HEK293 (cell line): ENCODE results near the gene TMEM37.

Source experiments
- CTCF ChIA-PET: fragments of 350-600 bp; formaldehyde crosslinking; extraction: SDS; loops from one replicate; lab custom pipeline; 2021; ENCODE audit warnings: antibody characterized with exemption; lab: Yijun Ruan, JAX
- POLR2A ChIA-PET: fragments of 300-600 bp; formaldehyde crosslinking; extraction: SDS; loops from one replicate; lab custom pipeline; 2020; ENCODE audit warnings: antibody characterized with exemption, inconsistent platforms; lab: Yijun Ruan, JAX
- H3K27ac ChIP-seq: fragments of 200-500 bp; sonication (Bioruptor generic); 2 replicates; pipeline ENCODE4 v1.5.1; 2014; ENCODE audit warnings: low read depth, low read length, control low read depth, inconsistent platforms; ENCODE audit errors: extremely low read depth
- H3K36me3 ChIP-seq, 2 experiments: fragments of 200-500 bp in 1 of 2; sonication (Bioruptor generic) in 1 of 2; 1 replicate in 1 of 2; 2 replicates in 1 of 2; pipeline ENCODE4 v1.5.1; 2014 to 2017; ENCODE audit warnings: inconsistent platforms in 2 of 2, low read length in 2 of 2; ENCODE audit not compliant: control insufficient read depth in 2 of 2, insufficient read depth in 1 of 2
- H3K4me1 ChIP-seq: fragments of 200-500 bp; sonication (Bioruptor generic); 2 replicates; pipeline ENCODE4 v1.5.1; 2014; ENCODE audit warnings: mild to moderate bottlenecking, low read length, inconsistent platforms; ENCODE audit not compliant: control insufficient read depth, insufficient read depth
- H3K4me3 ChIP-seq: 2 replicates; pipeline ENCODE4 v1.5.1; 2011; ENCODE audit warnings: low read depth, mild to moderate bottlenecking, control low read depth, low read length, moderate library complexity
- H3K9me3 ChIP-seq: fragments of 200-500 bp; sonication (Bioruptor generic); 2 replicates; pipeline ENCODE4 v1.5.1; 2014; ENCODE audit warnings: low read depth, low read length, inconsistent platforms; ENCODE audit not compliant: control insufficient read depth, insufficient read depth
- ELK4 ChIP-seq: IDR thresholded peaks from 2 replicates; pipeline ENCODE4 v1.6.1; 2011; ENCODE audit warnings: mild to moderate bottlenecking, low read depth, low read length, borderline replicate concordance
- FEZF1 ChIP-seq: fragments of 450-650 bp; formaldehyde crosslinking; IDR thresholded peaks from 2 replicates; pipeline ENCODE4 v1.5.1; 2016; ENCODE audit warnings: missing biosample characterization, missing genetic modification characterization
- OVOL3 ChIP-seq: fragments of 450-650 bp; formaldehyde crosslinking; IDR thresholded peaks from 2 replicates; pipeline ENCODE4 v1.5.1; 2016; ENCODE audit warnings: missing biosample characterization, missing genetic modification characterization
- PRDM1 ChIP-seq: fragments of 450-650 bp; formaldehyde crosslinking; IDR thresholded peaks from 2 replicates; pipeline ENCODE4; 2016; ENCODE audit warnings: missing biosample characterization, missing genetic modification characterization
- ZBTB1 ChIP-seq: fragments of 450-650 bp; formaldehyde crosslinking; IDR thresholded peaks from 2 replicates; pipeline ENCODE4 v1.5.1; 2016; ENCODE audit warnings: missing biosample characterization, missing genetic modification characterization
- ZNF121 ChIP-seq: fragments of 450-650 bp; formaldehyde crosslinking; IDR thresholded peaks from 2 replicates; pipeline ENCODE4 v1.5.1; 2016; ENCODE audit warnings: missing biosample characterization, missing genetic modification characterization
- ZNF132 ChIP-seq: fragments of 450-650 bp; formaldehyde crosslinking; IDR thresholded peaks from 2 replicates; pipeline ENCODE4 v1.5.1; 2017; ENCODE audit warnings: missing biosample characterization, missing genetic modification characterization, borderline replicate concordance
- ZNF148 ChIP-seq: fragments of 450-650 bp; formaldehyde crosslinking; IDR thresholded peaks from 2 replicates; pipeline ENCODE4 v1.5.0; 2017; ENCODE audit warnings: missing biosample characterization, missing genetic modification characterization, borderline replicate concordance
- ZNF184 ChIP-seq: fragments of 450-650 bp; IDR thresholded peaks from 2 replicates; pipeline ENCODE4 v1.5.1; 2018; ENCODE audit warnings: missing biosample characterization, mild to moderate bottlenecking, missing genetic modification characterization
- ZNF19 ChIP-seq: fragments of 450-650 bp; formaldehyde crosslinking; IDR thresholded peaks from 2 replicates; pipeline ENCODE4; 2016; ENCODE audit warnings: missing biosample characterization, missing genetic modification characterization, low read depth
- ZNF214 ChIP-seq: fragments of 450-650 bp; formaldehyde crosslinking; IDR thresholded peaks from 2 replicates; pipeline ENCODE4 v1.5.1; 2017; ENCODE audit warnings: missing biosample characterization, mild to moderate bottlenecking, missing genetic modification characterization, borderline replicate concordance
- ZNF223 ChIP-seq: fragments of 450-650 bp; formaldehyde crosslinking; IDR thresholded peaks from 2 replicates; pipeline ENCODE4 v1.5.1; 2016; ENCODE audit warnings: missing biosample characterization, missing genetic modification characterization
- ZNF501 ChIP-seq: fragments of 450-650 bp; formaldehyde crosslinking; IDR thresholded peaks from 2 replicates; pipeline ENCODE4 v1.5.1; 2016; ENCODE audit warnings: missing biosample characterization, missing genetic modification characterization
- ZNF529 ChIP-seq: fragments of 450-650 bp; formaldehyde crosslinking; IDR thresholded peaks from 2 replicates; pipeline ENCODE4 v1.5.1; 2017; ENCODE audit warnings: missing genetic modification characterization, missing biosample characterization; ENCODE audit not compliant: insufficient replicate concordance
- ZNF561 ChIP-seq: fragments of 450-650 bp; IDR thresholded peaks from 2 replicates; pipeline ENCODE4 v1.5.1; 2018; ENCODE audit warnings: missing biosample characterization, missing genetic modification characterization, borderline replicate concordance
- ZNF585B ChIP-seq: fragments of 450-650 bp; formaldehyde crosslinking; IDR thresholded peaks from 2 replicates; pipeline ENCODE4 v1.5.1; 2016; ENCODE audit warnings: missing biosample characterization, missing genetic modification characterization
- ZNF596 ChIP-seq: fragments of 450-650 bp; IDR thresholded peaks from 2 replicates; pipeline ENCODE4 v1.5.0; 2018; ENCODE audit warnings: missing biosample characterization, mild to moderate bottlenecking, missing genetic modification characterization, moderate library complexity
- ZNF677 ChIP-seq: fragments of 450-650 bp; IDR thresholded peaks from 2 replicates; pipeline ENCODE4 v1.5.0; 2018; ENCODE audit warnings: missing biosample characterization, mild to moderate bottlenecking, missing genetic modification characterization, moderate library complexity
- ZNF692 ChIP-seq: fragments of 450-650 bp; formaldehyde crosslinking; IDR thresholded peaks from 2 replicates; pipeline ENCODE4 v1.5.1; 2016; ENCODE audit warnings: missing biosample characterization, missing genetic modification characterization
- ZNF76 ChIP-seq: fragments of 450-650 bp; formaldehyde crosslinking; IDR thresholded peaks from 2 replicates; pipeline ENCODE4; 2016; ENCODE audit warnings: low read depth, missing biosample characterization, missing genetic modification characterization, borderline replicate concordance
- ZNF768 ChIP-seq: fragments of 450-650 bp; formaldehyde crosslinking; IDR thresholded peaks from 2 replicates; pipeline ENCODE4 v1.5.1; 2018; ENCODE audit warnings: missing biosample characterization, mild to moderate bottlenecking, missing genetic modification characterization
- TF ChIP-seq, protein P1 (sequence below): fragments of 450-650 bp; formaldehyde crosslinking; IDR thresholded peaks from 2 replicates; pipeline ENCODE4 v1.5.1; 2016; ENCODE audit warnings: missing biosample characterization, missing genetic modification characterization

The TMEM37 gene

GRCh38 chr2:119435081-119435952, 3.7 kb downstream of the TMEM37 start (continued):
- TF ChIP-seq OVOL3, result no peak

DNA sequence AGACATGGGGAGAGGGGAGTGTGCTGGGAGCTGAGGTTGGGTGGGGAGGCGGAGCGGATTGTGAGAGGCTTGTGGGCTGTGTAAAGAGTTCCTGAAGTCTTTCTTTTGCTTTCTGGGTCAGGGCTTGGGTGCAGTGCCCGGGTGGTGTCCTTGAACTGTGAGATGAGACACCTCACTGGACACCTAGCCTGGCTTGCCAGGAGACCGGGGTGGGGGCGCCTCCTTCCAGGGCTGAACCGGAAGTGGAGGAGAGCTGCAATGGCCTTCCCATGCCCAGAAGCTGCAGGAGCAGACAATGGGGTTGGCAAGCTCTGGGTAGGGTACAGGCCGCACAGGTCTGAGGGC, 4.3 kb downstream of the TMEM37 start:
- TF ChIP-seq ZNF214 (tag by site-specific recombination) (no peak), ZNF223 (tag by site-specific recombination) (no peak), ELK4 (no peak), ZNF677 (tag by site-specific recombination) (no peak), ZNF121 (no peak), ZNF132 (no peak), PRDM1 (tag by site-specific recombination) (no peak)
- TF ChIP-seq, protein P1, sequence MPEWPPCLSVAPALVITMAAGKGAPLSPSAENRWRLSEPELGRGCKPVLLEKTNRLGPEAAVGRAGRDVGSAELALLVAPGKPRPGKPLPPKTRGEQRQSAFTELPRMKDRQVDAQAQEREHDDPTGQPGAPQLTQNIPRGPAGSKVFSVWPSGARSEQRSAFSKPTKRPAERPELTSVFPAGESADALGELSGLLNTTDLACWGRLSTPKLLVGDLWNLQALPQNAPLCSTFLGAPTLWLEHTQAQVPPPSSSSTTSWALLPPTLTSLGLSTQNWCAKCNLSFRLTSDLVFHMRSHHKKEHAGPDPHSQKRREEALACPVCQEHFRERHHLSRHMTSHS, result no peak
- TF ChIP-seq, all 188 proteins: peak for 0
- CTCF ChIA-PET, result interaction anchor here (0.6 to 0.8 kb wide), 3 partner anchors 16 to 124 kb away, joined by 3 read pairs; no protein-coding TSS in a partner anchor
- H3K4me3 ChIP-seq, result no peak overlapping the region
- no peaks in the 10 kb centered on the region for H3K9me3 ChIP-seq
- H3K36me3 ChIP-seq, result peaks cover 0 to 6% of the 10 kb centered on the region in 2 experiments; a peak in 1 of 3 replicates
- POLR2A ChIA-PET, result interaction anchor here (1.1 kb wide), 1 partner anchor 40 kb away, joined by 3 read pairs; no protein-coding TSS in a partner anchor
- 0 out of 2 replicates have a peak, but pooled peaks cover 3% of the 10 kb centered on the region for H3K4me1 ChIP-seq
- H3K27ac ChIP-seq, result no peak overlapping the region

DNA sequence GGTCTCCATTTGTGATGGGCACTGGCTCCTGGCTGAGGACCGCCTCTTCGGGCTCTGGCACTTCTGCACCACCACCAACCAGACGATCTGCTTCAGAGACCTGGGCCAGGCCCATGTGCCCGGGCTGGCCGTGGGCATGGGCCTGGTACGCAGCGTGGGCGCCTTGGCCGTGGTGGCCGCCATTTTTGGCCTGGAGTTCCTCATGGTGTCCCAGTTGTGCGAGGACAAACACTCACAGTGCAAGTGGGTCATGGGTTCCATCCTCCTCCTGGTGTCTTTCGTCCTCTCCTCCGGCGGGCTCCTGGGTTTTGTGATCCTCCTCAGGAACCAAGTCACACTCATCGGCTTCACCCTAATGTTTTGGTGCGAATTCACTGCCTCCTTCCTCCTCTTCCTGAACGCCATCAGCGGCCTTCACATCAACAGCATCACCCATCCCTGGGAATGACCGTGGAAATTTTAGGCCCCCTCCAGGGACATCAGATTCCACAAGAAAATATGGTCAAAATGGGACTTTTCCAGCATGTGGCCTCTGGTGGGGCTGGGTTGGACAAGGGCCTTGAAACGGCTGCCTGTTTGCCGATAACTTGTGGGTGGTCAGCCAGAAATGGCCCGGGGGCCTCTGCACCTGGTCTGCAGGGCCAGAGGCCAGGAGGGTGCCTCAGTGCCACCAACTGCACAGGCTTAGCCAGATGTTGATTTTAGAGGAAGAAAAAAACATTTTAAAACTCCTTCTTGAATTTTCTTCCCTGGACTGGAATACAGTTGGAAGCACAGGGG, 5.5 kb downstream of the TMEM37 start:
- POLR2A ChIA-PET, result no interaction called here
- H3K27ac ChIP-seq, result no peak overlapping the region

More for the DNA sequence above, 5.5 kb downstream of the TMEM37 start:
- Histone ChIP-seq H3K4me1 (0 out of 2 replicates have a peak, but pooled peaks cover 2% of the 10 kb centered on the region), H3K36me3 (peaks cover 0 to 6% of the 10 kb centered on the region in 2 experiments; a peak in 1 of 3 replicates), H3K4me3 (no peak overlapping the region), H3K9me3 (no peaks in the 10 kb centered on the region)
- CTCF ChIA-PET, result no interaction called here
- TF ChIP-seq ZNF768 (tag by site-specific recombination) (no peak), ZNF184 (tag by site-specific recombination) (no peak), ZNF19 (no peak), ZNF692 (tag by site-specific recombination) (no peak), ZNF501 (tag by site-specific recombination) (no peak), FEZF1 (tag by site-specific recombination) (no peak), ZNF585B (no peak), ZNF214 (tag by site-specific recombination) (no peak), ZNF596 (no peak), ZNF529 (no peak), ZNF561 (tag by site-specific recombination) (no peak), ZNF76 (tag by site-specific recombination) (no peak), ZBTB1 (tag by site-specific recombination) (no peak), ZNF148 (no peak), ZNF121 (no peak)
